GM12872 (cell line): ENCODE results near the gene AFAP1.

ENCODE experiments used
- CTCF ChIP-seq: IDR thresholded peaks from 3 replicates; pipeline ENCODE4 v1.5.1; 2011; ENCODE audit warnings: low read depth, mild to moderate bottlenecking, low read length, moderate library complexity; ENCODE audit not compliant: insufficient read depth

The AFAP1 gene

DNA sequence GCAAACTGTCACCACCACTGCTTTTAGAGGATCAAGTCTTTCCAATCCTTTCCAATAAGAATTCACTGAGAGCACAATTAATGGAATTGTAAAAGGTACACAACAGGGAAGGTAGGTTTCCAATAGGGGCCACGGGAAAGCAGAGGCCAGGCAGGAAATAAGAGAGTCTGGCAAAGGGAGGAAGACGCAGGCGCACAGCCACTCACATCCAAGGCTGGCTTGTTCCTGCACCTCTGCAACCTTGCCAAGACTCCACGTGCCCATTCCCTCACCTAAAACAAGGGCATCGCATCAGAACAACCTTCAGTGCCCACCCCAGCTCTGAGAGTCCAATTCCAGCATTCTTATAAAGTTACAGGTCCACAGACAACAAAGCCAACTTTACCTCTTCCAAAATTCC, 81.2 kb downstream of the AFAP1 start:
- no peak for TF ChIP-seq CTCF

- TF ChIP-seq CTCF = no peak
These were observed 81.7 kb downstream of the AFAP1 start for GRCh38 chr4:7857993-7858392.

DNA sequence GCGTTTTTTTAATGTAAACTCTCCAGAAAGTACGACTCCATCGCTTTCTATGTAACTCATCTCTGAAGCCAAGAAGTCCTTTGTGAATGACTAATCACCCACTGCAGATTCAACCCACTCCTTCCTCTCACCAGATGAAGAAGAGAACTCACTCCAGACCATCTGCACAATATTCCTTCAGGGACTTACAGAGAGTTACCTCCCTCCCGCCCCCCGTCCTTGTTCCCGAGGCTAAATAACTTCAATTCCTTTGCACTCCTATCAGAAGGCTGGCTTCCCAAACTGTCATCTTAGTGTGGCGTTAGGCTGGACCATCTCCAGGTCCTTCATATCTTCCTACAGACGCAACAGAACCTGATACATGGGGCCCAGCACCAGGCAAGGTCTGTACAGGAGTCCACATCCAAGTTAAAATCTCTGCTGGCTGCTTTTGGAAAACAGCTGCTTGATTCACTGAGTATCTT, 82.4 kb downstream of the AFAP1 start:
- no peak for TF ChIP-seq CTCF

- TF ChIP-seq CTCF = no peak
These were observed 83.9 kb downstream of the AFAP1 start for GRCh38 chr4:7855731-7856130.

DNA sequence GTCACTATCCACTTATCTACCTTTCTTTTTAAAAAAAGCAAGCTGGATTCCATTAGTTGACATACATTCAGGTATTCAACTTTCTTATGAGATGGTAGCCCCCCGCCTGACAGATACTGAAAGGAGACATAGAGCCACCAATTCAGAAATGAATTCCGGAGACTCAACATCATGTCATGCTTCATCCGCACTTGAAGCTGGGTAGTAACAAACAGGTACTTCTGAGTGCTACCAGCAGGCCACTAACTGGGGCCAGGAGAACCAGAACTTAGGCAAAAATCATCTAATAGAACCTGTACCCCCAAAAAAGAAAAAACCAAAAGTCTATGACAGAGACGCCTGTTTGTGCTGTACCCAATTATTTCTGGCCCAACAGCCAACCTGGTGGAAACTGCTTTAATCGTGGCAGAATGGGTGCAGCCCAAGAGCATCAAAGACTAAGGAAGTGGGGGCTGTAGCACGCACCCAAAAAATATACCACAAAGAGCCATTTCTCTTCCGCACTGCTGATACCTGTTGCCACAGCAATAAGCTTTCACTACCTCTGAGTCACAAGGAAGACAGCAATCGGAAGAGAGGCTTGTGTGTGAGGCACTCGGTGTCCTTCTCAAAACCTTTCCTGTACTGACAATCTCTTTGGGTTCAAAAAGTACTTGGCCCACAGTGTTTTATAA, 84.8 kb downstream of the AFAP1 start:
- TF ChIP-seq CTCF = no peak

- TF ChIP-seq CTCF = no peak
These were observed 85.4 kb downstream of the AFAP1 start for GRCh38 chr4:7854216-7854615.

DNA sequence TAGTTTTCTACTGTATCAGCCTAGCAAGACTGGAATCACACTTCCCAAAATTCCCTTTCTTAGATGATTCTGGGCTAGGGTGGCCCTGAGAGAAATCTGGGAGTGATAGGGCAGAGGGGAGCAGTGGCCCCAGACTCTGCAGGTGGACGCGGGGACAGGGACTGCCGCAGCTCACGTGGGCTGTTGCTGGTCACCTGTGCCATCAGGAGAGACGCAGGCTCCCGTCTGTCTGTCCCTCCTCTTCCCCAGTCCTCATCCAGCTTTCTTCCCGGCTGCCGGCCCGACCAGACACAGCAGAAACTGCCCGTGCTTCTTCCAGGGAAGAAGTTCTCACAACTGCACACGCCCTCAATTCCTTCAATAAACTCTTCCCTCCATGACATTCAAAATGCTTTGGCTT, 86.4 kb downstream of the AFAP1 start:
- no peak for TF ChIP-seq CTCF
